GM20000 (cell line): ENCODE data around the gene RPS3A.

ENCODE experiments used
- DNase-seq: peaks from one replicate; pipeline ENCODE4 v3.0.0; 2012; ENCODE audit warnings: low spot score
- CTCF ChIP-seq: IDR thresholded peaks from 2 replicates; pipeline ENCODE4 v1.5.1; 2012; ENCODE audit warnings: mild to moderate bottlenecking, control low read depth; ENCODE audit errors: extremely low read depth, missing control alignments

RPS3A gene

GRCh38 chr4:151091047-151091446 lies 8.4 kb upstream of the RPS3A start:
- TF ChIP-seq CTCF, result no peak
- no peak for DNase-seq

- no peak for DNase-seq
- TF ChIP-seq CTCF, result no peak
Observed at GRCh38 chr4:151092488-151092887, 6.9 kb upstream of the RPS3A start.

GRCh38 chr4:151093203-151093602 lies 6.2 kb upstream of the RPS3A start:
- TF ChIP-seq CTCF, result no peak
- no peak for DNase-seq

GRCh38 chr4:151094290-151094751 lies 5.1 kb upstream of the RPS3A start:
- no peak for DNase-seq
- no peak for TF ChIP-seq CTCF

- no peak for TF ChIP-seq CTCF
- DNase-seq, result no peak
Observed at GRCh38 chr4:151095142-151095541, 4.3 kb upstream of the RPS3A start.

GRCh38 chr4:151097759-151098158 lies 1.7 kb upstream of the RPS3A start:
- no peak for TF ChIP-seq CTCF
- DNase-seq, result no peak

- DNase-seq, result no peak
- TF ChIP-seq CTCF, result no peak
Observed at GRCh38 chr4:151098979-151099228, 524 bp upstream of the RPS3A start.
